GM19397 (cell line): Measurements from ENCODE around the gene SLCO2A1.

Source experiments
- ATAC-seq: cut with Tn5 transposase; IDR thresholded peaks from one replicate; pipeline ENCODE4 v1.9.1; 2021; ENCODE audit warnings: mild to moderate bottlenecking, moderate library complexity; ENCODE audit not compliant: unreplicated experiment

The SLCO2A1 gene

DNA sequence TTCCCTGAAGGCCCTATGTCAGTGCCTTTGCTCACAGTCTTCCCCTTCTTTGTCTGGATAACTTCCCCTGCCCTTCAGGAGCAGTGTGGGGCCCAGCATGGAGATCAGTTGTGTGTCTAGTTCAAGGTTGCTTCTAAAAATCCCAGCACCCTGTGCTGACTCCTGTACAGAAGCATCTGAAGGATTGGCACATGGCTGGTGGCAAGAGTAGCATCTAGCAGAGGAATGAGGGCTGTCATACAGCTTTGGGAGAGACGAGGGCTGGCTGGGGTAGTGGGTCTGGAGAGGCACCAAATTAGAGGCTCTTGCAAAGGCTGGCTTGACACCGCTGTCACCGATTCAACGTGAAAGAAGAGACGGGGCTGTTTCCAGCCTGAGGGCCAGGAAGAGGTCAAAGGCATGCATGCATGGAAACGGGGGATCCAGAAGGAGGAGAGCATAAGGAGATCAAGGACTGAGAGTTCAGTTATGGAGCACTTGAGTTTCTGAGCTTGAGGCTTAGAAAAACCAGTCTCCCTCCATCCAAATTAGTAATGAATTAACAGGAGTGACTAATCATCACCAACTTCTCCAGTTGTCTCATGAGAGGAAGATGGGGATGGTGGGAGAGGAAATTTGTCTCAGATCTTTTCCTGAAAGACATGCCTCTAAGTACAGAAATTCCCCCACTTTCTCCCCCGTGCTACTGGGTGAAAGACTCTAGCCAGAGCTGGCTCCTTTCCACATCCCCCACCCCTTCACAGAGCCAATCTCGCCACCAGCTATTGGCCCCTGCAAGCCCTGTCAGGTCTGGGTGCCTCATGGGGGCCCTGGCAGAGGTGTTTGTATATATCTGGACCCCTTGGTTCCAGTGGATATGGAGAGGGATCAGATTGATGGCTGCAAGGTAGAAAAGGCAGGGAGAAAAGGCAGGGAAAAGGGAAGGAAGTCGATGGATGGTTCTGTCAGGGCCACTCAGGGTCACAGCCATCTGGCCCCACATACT lies 45.9 kb downstream of the SLCO2A1 start:
- ATAC-seq: no peak

DNA sequence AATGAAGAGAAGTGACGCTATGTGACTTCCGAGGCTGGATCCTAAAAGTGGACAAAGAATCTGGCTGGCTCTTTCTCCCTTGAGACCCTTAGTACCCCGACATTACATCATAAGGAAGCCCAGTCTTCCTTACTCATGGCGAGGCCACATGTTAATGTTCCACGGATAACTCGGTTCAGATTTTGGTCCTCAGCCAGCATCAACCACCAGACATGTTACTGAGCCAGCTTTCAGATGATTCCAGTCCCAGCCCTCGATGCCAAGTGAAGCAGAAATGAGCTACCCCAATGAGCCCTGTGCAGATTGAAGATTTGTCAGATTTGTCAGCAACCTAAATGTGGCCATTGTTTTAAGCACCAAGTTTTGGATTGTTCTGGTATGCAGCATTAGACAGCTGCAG lies 46.6 kb downstream of the SLCO2A1 start:
- ATAC-seq: no peak

DNA sequence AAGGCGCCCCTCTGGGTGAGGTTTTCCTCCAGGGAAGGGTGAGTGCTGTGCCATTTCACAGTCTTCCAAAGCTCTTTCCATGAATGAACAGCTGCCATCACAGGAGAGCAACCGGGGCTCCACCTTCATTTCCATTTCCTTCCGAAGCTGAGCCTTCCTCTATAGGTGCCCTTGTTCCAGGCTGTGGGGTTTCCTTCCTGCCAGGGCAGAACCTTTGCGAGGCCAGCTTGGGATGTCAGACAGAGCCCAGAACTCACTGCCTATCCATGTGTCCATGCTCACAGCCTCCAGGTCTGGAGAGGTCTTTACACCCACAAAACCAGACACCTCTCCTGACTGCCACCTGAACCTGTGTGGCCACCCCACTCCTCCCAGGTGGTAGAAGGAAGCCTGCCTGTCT lies 49.2 kb downstream of the SLCO2A1 start:
- ATAC-seq: no peak

DNA sequence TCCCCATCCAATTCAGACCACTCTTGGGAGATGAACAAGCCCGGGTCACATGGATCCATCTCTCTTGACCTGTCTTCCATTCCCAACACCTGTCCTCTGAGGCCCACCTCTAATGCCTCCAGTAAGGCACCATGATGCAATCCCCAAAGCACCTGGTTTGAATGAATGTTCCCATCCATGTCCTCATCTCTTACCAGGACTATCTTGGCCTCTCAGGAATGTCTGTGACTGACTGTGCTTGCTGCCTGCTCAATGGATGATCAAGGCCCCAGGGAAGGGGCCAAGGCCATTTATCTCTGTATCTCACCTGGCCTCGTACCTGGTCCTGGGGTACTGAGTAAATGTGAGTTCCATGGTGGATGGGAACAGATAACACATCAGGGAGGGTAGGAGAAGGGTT lies 49.7 kb downstream of the SLCO2A1 start:
- no peak for ATAC-seq

DNA sequence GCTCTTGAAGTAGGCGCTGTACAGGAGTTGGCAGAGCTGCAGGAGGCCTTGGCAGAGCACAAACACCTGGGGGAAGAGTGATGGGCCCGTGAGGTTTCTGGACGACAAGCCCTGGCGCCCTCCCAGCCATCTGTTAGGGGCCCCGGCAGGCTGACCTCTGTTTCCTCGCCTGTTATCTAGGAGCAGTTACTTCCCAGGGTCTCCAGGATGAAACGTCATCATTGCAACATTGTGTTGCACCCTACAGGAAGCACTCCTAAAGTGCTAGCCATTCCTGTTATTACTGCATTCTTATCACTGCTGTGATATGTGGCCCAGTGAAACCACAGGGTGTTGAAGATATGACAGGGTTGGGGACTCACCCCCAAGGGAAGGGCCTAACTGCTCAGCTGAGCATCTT lies 50.2 kb downstream of the SLCO2A1 start:
- no peak for ATAC-seq

DNA sequence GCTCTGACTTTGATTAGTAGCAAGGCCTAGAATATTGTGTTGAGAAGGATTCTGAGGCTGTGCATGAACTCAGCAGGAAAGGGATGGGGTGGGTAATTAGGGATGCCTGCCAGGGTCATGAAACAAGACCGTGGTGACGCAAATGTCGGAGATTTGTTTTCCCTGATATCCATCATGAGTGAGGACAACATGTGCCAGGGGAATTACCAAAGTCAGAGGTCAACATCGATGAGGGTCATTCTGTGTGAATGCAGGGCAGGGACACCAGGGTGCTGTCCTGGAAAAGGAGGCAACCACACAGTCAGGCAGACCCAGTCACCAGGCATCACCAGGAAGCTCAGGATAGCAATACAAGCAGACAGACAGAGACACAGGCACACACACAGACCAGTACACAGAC lies 52.2 kb downstream of the SLCO2A1 start:
- ATAC-seq: no peak

DNA sequence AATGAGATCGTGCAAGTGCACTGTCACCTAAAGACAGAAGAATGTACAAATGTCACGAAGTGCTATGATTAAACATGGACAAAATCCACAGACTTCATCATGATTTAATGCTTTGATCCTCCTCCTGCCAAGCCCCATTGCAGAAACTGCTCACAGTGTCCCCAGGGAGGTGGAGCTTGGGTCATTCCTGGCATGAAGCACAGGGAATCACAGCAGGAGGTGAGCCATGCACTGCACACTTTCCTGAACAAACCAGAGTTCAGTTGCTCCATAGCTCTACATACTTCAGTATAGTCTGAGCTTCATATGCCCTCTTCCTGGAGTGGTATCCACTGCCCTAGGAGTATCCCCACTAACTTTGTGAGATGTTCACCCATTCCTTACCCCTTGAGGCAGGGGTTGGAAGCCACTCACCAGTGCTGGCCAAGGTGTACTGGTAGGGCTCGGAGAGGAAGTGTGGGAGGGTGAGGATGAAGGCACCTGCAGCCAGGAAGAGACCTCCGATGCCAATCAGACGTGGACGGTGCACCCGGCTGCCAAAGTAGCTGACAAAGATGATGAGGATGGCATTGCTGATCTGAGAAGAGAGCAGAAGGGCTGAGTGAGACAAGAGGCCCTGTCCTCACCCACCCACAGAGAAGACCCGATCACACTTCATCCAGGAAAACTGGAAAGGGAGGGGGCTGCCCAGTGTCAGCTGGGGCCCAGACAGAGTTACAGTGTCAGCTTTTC lies 56.3 kb downstream of the SLCO2A1 start:
- no peak for ATAC-seq

DNA sequence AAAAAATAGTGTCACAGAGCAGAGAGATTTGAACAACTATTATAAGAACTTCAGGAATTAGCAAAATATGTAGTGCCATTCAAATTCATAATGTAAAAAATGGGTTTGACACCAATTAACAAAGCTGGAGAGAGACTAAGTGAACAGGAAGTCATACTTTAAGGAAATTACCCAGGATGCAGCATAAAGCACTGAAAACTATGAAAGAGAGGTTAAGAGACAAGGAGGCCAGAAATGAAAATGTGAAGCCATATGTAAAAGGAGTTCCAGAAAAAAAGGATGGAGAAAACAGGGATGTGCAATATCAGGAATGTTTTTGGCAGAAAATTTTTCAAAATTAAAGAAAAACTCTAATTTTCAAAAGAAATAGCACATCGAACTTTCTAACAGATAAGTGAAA lies 57.6 kb downstream of the SLCO2A1 start:
- no peak for ATAC-seq

DNA sequence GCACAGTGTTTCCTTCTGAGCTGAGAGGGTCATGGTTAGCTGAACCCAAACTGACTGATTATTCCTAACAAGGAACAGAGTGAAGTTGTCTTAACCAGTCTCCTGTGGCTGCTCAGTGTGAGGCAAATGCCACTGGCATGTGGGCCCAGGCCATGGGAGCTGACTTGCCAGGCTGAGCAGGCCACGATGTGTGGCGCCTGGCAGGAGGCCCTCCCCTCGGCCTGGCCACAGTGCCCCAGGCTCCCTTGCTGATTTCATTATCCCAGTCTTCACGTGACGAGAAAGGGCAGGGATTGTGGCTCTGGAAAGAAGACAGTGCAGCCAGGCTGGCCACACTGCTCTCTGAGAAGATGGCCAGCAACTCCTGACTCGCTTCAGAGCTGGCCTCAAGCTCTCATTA lies 58.8 kb downstream of the SLCO2A1 start:
- ATAC-seq: no peak

DNA sequence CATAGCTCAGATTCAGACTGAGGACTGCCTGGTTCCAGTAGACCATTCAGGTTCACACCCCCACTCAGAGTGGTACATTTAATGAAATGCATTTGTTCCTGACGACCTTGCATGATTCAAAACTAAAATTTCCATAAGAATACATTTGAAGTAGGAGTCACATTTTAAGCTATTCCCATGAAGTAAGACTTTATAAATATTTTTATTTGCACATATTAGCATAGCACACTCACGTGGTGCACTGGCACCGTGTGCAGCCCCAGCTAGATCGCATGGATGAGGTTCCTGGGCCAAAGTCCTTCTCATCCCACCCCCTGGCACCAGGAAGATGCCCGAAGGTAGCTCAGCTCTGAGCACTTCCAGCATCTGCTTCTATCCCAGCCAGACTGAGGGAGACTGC lies 59.4 kb downstream of the SLCO2A1 start:
- ATAC-seq: no peak

DNA sequence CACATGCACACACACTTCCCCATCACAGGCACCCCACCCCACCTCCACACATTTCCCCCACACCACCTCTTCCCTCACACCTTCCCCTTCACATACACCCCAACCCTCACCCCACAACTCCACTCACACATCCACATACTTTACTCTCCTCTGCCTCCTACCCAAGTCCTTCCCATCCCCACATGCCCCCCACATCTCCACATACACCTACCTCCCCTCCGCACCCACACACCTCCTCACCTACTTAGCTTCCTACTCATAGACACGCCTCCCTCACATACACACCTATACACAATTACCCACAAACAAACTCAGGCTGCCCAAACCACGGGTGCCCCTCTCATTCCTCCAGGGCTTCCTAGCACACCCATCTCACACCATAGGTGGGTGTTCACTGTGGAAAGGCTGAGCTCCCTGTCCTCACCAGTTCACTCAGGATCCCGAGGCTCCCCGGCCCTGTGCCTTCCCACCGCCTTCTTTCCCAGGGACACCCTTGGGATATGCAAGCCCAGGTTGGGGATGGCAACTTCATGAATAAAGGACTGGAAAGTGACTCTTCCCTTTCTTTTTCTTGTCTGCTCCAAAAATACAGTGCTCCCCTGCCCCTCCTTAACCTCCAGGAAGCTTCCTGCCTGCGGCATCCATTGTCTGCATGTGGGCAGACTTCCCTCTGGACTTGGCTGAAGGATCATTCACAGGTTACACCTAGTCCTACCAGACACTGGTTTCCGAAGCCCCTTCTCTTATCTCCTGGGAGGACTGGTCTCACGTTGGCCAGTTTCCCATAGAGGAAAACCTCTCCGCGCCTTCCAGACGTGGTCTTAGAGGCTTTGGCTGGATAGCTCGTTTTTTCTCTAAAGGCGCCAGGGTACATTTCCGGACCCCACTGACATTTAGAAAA lies 61.5 kb downstream of the SLCO2A1 start:
- no peak for ATAC-seq

DNA sequence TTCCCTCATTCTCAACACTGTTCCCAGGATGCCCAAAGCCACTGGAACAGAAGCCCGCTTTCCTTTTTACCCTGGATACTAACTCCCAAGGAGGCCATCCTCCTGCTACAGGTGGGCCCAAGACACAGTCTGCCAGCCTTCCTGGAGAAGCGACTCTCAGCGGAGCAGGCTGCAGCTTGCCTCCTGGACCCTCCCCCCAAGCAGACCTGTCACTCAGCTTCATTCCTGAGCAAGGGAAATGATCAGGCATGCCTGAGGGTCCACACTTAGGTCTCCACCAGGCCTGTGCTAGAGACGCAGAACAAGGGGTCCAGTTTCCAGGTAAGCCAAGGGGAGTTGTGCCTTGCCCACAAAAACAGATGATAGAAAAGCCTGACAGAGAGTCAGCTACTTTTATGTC lies 62.8 kb downstream of the SLCO2A1 start:
- ATAC-seq: no peak

DNA sequence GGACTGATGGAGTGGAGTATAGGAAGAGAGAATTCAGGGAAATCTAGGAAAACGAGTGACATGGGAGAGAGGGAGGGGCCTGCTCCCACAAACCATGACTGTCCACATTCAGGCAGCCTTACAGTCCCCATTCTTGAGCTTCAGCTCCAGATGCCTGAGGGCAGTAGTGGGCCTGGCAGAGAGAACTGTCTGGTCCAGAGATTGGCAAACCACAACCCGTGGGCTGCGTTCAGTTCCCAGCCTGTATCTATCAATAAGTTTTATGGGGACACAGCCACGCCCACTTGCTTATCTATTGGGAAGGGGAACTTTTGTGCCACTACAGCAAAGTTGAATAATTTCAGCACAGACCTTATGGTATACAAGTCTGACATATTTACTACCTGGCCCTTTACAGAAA lies 63.8 kb downstream of the SLCO2A1 start:
- no peak for ATAC-seq

DNA sequence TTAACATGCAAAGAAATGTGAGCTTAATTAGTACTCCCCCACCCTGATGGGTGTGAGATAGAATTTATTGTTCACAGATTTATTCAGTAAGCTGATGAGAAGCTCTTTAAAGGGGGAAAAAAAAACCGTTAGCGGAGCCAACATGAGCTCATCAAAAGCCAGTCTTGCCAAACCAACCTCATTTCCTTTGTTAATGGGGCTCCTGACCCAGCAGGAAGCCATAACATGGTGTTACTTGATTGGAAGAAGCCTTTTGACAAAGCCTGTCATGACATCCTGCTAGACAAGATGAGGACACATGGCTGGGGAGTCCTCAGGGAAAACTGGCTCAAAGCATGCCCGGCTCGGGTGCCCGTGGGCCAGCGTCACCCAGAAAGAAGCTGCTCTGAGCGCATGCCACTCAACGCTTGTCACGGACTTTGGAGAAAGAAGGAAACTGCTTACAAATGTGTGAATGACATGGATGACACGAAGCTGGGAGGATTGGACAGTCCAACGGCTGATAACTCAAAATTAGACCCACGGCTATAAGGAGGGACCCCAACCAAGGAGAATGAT lies 64.6 kb downstream of the SLCO2A1 start:
- no peak for ATAC-seq

DNA sequence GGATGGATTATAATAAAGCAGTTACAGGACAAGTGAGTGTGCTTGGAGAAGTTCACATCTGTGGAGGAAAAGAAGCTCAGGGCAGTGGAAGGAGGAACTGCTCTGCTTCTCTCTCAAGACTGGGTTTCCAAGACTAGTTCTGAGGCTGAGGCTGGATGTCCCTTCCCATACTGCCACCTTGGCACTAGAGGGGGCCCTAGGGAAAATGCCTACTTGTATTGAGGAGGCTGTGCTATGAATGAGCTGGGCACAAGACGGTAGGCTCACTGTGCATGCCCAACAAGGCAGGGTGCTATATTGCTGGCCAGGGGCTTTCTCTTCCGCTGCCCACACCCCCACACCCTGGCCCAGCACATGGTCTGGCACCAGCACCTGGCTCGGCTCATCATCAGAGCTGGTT lies 65.2 kb downstream of the SLCO2A1 start:
- ATAC-seq: no peak

DNA sequence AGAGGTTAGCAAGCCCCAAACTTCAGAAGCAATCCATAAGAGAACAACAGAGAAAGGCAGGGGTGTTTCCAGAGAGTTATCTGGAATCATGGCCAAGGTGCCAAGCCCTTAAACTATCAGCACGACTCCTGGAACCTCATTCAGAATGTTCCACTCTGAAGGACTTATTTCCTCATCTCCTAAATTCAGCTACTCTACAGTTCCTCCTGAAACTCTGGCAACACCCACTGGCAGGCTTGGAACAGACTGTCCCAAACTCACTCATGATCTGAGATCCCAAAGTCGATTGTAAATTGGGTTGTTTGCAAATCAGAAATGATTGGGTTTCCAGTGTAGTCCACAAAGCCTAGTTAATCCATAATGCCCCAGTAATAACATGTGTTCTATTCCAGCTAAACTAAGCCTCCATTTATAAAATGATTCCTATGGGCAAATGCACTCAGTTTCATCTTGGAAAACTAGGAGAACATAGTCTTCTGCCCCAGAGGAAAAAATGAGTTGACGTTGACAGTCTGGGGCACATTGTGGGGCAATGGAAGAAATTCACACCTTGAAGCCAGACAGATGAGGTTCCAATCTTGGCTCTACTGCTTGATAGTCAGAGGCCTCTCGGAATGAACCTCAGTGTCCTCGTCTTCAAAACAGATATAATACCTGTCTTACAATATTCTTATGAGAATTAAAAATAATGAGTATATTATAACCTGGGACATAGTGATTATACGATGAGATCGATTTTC lies 65.9 kb downstream of the SLCO2A1 start:
- no peak for ATAC-seq

DNA sequence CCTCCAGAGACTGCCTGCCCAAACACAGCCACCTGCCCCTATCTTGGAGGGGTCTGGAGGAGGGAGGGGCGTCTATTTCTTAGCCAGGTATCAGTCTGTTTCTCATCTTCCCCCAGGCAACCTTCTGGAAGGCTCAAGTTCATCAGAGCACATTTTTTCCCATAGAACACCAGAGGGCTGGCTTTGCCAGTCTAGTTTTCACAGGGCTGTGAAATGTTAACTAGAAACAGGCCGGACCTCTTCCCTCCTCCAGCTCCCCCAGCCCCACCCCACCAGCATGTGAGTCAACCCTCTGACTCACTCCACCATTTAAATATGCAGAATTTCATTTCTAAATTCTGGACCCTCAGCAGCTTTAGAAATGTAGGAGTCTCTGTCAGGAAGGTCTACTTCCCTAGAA lies 66.9 kb downstream of the SLCO2A1 start:
- ATAC-seq: no peak

DNA sequence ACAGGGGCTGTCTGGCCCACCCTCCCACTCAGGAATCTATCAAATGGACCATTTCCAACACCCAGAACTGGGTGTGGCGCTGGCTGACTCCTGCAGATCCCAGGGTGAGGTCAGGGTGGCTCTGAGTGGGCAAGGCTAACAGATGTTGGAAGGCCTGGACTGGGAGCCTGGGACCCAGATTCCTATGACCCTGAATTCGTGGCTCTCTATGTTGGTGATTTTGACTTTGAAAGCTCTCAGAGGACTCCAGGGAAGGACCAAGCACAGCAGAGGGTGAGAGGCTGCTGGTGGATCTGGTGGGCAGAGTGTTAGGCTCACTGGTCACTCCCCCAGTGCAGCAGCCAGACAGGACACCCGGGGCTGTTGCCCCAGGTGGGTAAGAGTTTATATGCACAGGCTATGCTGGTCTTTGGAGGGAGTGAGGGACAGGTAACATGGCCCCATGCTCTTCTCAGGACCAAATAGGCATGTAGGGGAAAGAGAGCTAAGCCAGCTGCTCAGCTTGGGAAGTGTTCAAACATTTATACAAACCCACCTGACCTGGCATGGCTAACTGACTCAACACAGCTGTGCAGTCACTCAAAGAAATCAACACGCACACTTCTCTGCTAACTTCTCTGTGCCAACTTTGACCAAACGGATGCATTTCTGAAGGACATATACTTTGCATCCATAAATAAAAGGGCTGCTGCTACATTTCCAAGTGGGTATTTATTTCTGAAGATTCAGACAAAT lies 71.5 kb downstream of the SLCO2A1 start:
- ATAC-seq: no peak

DNA sequence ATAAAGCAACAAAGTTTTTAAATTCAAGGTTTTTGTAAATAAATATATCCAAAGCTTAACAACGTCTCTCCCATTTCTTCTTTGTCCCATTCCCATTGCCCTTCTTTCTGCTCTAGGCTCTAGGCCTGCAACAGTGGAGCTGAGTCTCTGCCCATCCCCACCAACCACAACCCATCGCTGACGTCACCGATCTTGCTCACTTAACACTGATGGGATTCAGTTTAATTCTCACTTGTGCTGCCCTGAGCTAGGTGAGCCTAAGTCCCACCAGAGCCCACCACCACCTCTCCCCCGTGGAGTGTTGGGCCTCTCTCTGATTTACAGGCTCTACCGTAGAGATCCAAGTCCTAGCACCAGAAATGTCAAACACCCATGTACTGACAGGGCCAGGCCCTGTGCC lies 72.7 kb downstream of the SLCO2A1 start:
- ATAC-seq: no peak
